ENCODE measurements around the gene KLHL33.

GRCh38 chr14:20454516-20455354, 18.8 kb upstream of the KLHL33 start, which contains the start of the genes APEX1 and OSGEP:
- TF ChIP-seq, protein P1, sequence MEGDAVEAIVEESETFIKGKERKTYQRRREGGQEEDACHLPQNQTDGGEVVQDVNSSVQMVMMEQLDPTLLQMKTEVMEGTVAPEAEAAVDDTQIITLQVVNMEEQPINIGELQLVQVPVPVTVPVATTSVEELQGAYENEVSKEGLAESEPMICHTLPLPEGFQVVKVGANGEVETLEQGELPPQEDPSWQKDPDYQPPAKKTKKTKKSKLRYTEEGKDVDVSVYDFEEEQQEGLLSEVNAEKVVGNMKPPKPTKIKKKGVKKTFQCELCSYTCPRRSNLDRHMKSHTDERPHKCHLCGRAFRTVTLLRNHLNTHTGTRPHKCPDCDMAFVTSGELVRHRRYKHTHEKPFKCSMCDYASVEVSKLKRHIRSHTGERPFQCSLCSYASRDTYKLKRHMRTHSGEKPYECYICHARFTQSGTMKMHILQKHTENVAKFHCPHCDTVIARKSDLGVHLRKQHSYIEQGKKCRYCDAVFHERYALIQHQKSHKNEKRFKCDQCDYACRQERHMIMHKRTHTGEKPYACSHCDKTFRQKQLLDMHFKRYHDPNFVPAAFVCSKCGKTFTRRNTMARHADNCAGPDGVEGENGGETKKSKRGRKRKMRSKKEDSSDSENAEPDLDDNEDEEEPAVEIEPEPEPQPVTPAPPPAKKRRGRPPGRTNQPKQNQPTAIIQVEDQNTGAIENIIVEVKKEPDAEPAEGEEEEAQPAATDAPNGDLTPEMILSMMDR (IDR thresholded peaks at IDR 0.05; ENCODE audit: insufficient read depth, low read length, poor library complexity, severe bottlenecking) = no peak
- TF ChIP-seq EZH2phosphoT487 (conservative IDR thresholded peaks at IDR 0.05; ENCODE audit: low read length) = no peak

All from SU-DHL-6 (cell line).